Loucy (cell line): ENCODE data around the gene KDM7A.

ENCODE experiments used
- H2AFZ ChIP-seq: fragments of 200-600 bp; sonication (generic); 2 replicates; pipeline ENCODE4 v1.6.0; 2016; ENCODE audit warnings: antibody characterized with exemption, mild to moderate bottlenecking, low read length, moderate library complexity
- H3F3A ChIP-seq: fragments of 200-600 bp; 2 replicates; pipeline ENCODE4 v1.6.0; 2016; ENCODE audit warnings: antibody characterized with exemption, low read depth, mild to moderate bottlenecking
- H3K27me3 ChIP-seq: fragments of 200-600 bp; sonication (generic); 2 replicates; pipeline ENCODE4 v1.6.1; 2014; ENCODE audit warnings: low read length, mild to moderate bottlenecking; ENCODE audit not compliant: insufficient read depth, poor library complexity, severe bottlenecking
- H3K36me3 ChIP-seq: fragments of 200-600 bp; sonication (generic); 2 replicates; pipeline ENCODE4 v1.6.1; 2016; ENCODE audit warnings: low read length; ENCODE audit not compliant: insufficient read depth
- H3K4me1 ChIP-seq: fragments of 200-600 bp; sonication (generic); 2 replicates; pipeline ENCODE4 v1.5.1; 2014; ENCODE audit warnings: low read length, mild to moderate bottlenecking; ENCODE audit not compliant: insufficient read depth, poor library complexity, severe bottlenecking
- H3K4me2 ChIP-seq: fragments of 200-600 bp; sonication (generic); 2 replicates; pipeline ENCODE4 v1.6.0; 2014; ENCODE audit warnings: antibody characterized with exemption, low read length, low read depth, mild to moderate bottlenecking; ENCODE audit not compliant: poor library complexity, severe bottlenecking
- H3K4me3 ChIP-seq: fragments of 200-600 bp; sonication (generic); 2 replicates; pipeline ENCODE4 v1.5.1; 2014; ENCODE audit warnings: low read length, mild to moderate bottlenecking, mixed read lengths; ENCODE audit not compliant: poor library complexity, severe bottlenecking
- H3K79me2 ChIP-seq: fragments of 200-600 bp; sonication (generic); 2 replicates; pipeline ENCODE4 v1.6.1; 2014; ENCODE audit warnings: low read length; ENCODE audit not compliant: insufficient read depth
- H3K9ac ChIP-seq: fragments of 200-600 bp; sonication (generic); 2 replicates; pipeline ENCODE4 v1.6.0; 2014; ENCODE audit warnings: mild to moderate bottlenecking, low read depth, low read length, moderate library complexity; ENCODE audit not compliant: poor library complexity, severe bottlenecking
- H3K9me2 ChIP-seq: fragments of 200-600 bp; sonication (generic); replicated peaks from 2 replicates; pipeline ENCODE4 v1.6.1; 2016; ENCODE audit warnings: low read depth, low read length, mixed read lengths
- H3K9me3 ChIP-seq: fragments of 200-600 bp; sonication (generic); 2 replicates; pipeline ENCODE4 v1.6.1; 2014; ENCODE audit warnings: mild to moderate bottlenecking, antibody characterized with exemption, low read length, low read depth; ENCODE audit not compliant: insufficient read depth
- H4K20me1 ChIP-seq: fragments of 200-600 bp; sonication (generic); 2 replicates; pipeline ENCODE4 v1.6.0; 2014; ENCODE audit warnings: antibody characterized with exemption, low read length, mild to moderate bottlenecking; ENCODE audit not compliant: insufficient read depth, poor library complexity, severe bottlenecking
- CTCF ChIP-seq: fragments of 200-600 bp; sonication (generic); conservative IDR thresholded peaks from 2 replicates; pipeline ENCODE4 v1.5.1; 2014; ENCODE audit warnings: mild to moderate bottlenecking, antibody characterized with exemption, low read length
- EZH2phosphoT487 ChIP-seq: fragments of 200-600 bp; IDR thresholded peaks from 2 replicates; pipeline ENCODE4 v1.6.1; 2018; ENCODE audit warnings: antibody characterized with exemption, mild to moderate bottlenecking, moderate library complexity, borderline replicate concordance

Gene KDM7A

GRCh38 chr7:140214075-140214684 is 37.4 kb upstream of the KDM7A start:
- Histone ChIP-seq H3K4me2 (no peak overlapping the region), H3K36me3 (no peaks in the 10 kb centered on the region), H3K9me2 (no peaks in the 10 kb centered on the region), H3K9ac (no peak overlapping the region), H2AFZ (no peak overlapping the region), H3K4me3 (no peak overlapping the region), H3K79me2 (no peaks in the 10 kb centered on the region), H4K20me1 (no peaks in the 10 kb centered on the region), H3K4me1 (peaks cover 21% of the 10 kb centered on the region), H3K27me3 (no peaks in the 10 kb centered on the region), H3F3A (no peaks in the 10 kb centered on the region), H3K9me3 (no peaks in the 10 kb centered on the region)
- TF ChIP-seq CTCF (no peak), EZH2phosphoT487 (no peak)

- Histone ChIP-seq H4K20me1 (no peaks in the 10 kb centered on the region), H3K4me3 (no peak overlapping the region), H3K4me2 (no peak overlapping the region), H3K9me2 (no peaks in the 10 kb centered on the region), H3F3A (no peaks in the 10 kb centered on the region), H3K79me2 (no peaks in the 10 kb centered on the region), H3K4me1 (peaks cover 21% of the 10 kb centered on the region), H2AFZ (no peak overlapping the region), H3K27me3 (no peaks in the 10 kb centered on the region), H3K9me3 (no peaks in the 10 kb centered on the region), H3K36me3 (no peaks in the 10 kb centered on the region), H3K9ac (no peak overlapping the region)
- TF ChIP-seq EZH2phosphoT487 = no peak
- no peak for TF ChIP-seq CTCF
These were observed 36.9 kb upstream of the KDM7A start for GRCh38 chr7:140213684-140214074.

GRCh38 chr7:140212100-140212881 is 35.5 kb upstream of the KDM7A start:
- Histone ChIP-seq H3K4me1 (peaks cover 21% of the 10 kb centered on the region), H2AFZ (no peak overlapping the region)

More at GRCh38 chr7:140212100-140212881, 35.5 kb upstream of the KDM7A start:
- Histone ChIP-seq H3K9me2 (no peaks in the 10 kb centered on the region), H3K4me2 (no peak overlapping the region), H3K9me3 (no peaks in the 10 kb centered on the region), H3K79me2 (no peaks in the 10 kb centered on the region), H3K27me3 (no peaks in the 10 kb centered on the region), H4K20me1 (no peaks in the 10 kb centered on the region), H3K36me3 (no peaks in the 10 kb centered on the region), H3K4me3 (no peak overlapping the region), H3F3A (no peaks in the 10 kb centered on the region), H3K9ac (no peak overlapping the region)
- TF ChIP-seq CTCF (no peak), EZH2phosphoT487 (no peak)
